GM18951 (cell line): ENCODE results near the gene TSFM.

Source experiments
- POLR2A ChIP-seq: IDR thresholded peaks from 4 replicates; pipeline ENCODE4 v1.6.1; 2011; ENCODE audit warnings: mild to moderate bottlenecking; ENCODE audit not compliant: insufficient read length, insufficient read depth; ENCODE audit errors: extremely low read depth
- in situ Hi-C: fragments of 300-500 bp; cut with MboI; formaldehyde crosslinking; loops from one replicate; pipeline ENCODE4 v1.12.0; 2022; ENCODE audit warnings: low sequenced_read_pairs, mixed read lengths, inconsistent platforms; ENCODE audit not compliant: unreplicated experiment

The TSFM gene

GRCh38 chr12:57782608-57783465 is at the start of gene TSFM:
TSS of gene TSFM (plus strand) at chr12:57782787. CDS start at chr12:57782802, 15 bp downstream.
- in situ Hi-C loops = no loop called here
- TF ChIP-seq POLR2A = peak; percentile 88

DNA sequence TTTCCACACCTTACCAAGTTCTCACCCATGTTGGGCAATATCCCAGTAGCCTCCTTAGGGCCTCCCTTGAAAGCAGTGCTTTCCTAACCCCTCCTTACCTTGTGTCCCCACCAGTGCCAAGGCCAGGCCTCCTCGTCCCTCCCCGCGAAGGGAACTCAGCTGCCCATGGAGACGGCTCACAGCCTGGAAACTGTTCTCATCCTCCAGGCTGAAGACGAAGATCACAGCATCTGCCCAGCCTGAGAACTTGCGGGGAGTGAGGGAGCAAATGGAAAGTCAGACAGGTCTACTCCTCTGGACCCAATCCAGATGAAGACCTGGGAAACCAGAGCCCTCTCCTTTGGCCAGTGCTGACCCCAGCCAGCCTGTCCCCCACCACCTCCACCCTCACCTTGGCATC is 48.7 kb upstream of the TSFM start:
- TF ChIP-seq POLR2A = no peak
- in situ Hi-C loops = no loop called here

- no peak for TF ChIP-seq POLR2A
- in situ Hi-C loops = no loop called here
Measured at GRCh38 chr12:57734591-57734990, 48.0 kb upstream of the TSFM start.

DNA sequence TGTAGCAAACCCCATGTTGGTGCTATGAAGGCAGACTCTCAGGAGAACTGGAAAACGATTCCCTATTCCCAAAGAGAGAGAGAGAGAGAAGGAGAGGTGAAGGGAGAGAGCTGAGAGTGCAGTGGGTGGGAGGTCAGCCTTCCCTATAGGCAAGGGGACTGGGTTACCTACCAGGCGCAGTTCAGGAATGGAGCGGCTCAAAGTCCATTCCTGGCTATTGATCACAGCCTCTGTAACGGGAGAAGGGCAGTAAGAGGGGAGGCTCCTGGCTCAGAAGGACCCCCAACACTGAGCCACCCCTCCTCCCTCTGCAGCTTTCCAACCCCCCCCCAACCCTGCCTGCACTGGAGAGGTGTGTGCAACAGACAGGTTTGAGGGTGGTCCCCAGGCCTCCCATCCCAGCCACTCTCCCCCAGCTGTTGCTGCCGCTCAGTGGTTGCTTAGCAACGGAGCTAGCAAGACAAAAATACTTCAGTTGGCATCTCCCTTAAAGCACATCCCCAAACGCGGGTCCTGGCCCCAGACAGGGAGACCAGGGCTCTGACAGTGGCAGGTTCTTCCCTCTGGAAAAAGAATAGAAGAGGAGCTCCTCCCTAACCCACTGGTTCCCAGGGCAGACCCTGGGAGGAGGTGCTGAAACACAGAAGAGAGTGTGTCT is 47.3 kb upstream of the TSFM start:
- in situ Hi-C loops = no loop called here
- TF ChIP-seq POLR2A = no peak

DNA sequence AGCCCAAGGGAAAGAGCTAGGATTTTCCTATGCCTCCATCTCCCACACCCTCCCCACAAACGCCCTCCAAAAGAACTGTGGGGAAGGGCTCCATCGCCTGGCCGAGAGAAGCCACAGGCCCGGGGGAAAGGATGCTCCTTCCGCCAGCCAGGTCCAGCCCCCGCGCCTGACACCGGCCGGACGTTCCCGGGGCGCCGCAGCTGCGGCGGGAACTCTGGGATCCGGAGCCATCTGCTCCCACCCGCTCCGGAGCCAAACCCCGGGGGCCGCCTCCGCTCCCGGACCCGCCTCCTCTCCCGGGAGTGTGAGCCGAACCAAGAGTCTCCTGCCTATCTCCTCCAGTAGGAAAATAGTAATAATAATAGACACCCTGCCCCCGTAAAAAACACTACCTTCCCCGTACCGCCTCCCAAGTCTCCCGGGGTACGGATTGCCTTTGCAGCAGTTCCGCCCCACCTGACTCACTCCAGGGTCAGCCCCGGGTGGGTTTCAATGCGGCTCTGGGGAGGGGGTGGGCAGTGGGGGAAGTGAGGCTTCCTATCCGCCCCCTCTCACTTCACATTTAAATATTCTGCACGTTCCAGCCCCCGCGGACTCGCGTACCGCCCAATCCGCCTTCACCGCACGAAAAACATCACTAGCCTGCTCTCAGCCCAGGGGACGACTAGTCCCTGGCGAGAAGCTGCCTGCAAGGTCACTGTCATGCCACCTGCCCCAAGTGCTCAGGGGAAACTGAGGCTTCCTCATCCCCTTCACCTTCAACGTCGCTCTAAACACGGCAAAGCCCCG is 46.4 kb upstream of the TSFM start:
- in situ Hi-C loops = no loop called here
- TF ChIP-seq POLR2A = no peak

GRCh38 chr12:57736741-57737466 is 45.7 kb upstream of the TSFM start:
- in situ Hi-C loops = no loop called here
- TF ChIP-seq POLR2A = no peak

DNA sequence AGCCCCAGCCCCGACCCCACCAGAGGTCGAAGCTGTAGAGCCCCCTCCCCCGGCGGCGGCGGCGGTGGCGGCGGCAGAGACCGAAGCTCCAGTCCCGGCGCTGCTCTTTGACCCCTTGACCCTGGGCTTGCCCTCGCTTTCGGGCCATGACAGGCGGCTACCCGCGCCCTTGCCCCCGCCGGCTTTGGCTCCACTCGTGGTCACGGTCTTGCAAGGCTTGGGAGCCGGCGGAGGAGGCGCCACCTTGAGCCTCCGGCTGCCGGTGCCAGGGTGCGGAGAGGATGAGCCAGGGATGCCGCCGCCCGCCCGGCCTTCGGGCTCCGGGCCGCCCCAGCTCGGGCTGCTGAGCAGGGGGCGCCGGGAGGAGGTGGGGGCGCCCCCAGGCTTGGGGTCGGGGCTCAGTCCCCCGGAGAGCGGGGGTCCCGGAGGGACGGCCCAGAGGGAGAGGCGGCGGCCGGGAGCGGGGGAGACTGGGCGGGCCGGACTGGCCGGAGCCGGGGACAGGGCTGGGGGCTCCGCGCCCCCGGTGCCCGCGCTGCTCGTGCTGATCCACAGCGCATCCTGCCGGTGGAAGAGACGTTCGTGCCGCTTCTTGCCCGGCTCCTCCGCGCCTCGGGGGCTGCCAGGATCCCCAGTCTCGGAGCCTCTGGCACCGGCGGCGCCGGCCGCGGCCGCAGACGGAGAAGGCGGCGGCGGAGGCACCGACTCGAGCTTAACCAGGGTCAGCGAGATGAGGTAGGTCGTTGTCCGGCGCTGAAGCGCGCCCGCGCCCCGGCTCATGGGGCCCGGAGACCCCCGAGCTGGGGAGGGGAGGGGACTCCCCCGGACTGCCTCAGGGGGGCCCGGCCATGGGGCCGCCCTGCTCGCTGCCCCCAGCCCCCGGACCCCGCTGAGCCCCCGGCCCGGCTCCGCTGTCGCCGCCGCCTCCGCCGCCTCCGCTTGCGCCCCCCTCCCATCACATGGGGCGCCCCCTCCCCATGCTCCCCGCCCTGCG is 44.8 kb upstream of the TSFM start:
- in situ Hi-C loops = no loop called here
- no peak for TF ChIP-seq POLR2A

- in situ Hi-C loops = no loop called here
- no peak for TF ChIP-seq POLR2A
Measured at GRCh38 chr12:57738661-57739237, 43.8 kb upstream of the TSFM start, which contains the start of gene AGAP2. TSS of gene AGAP2 (minus strand) at chr12:57738742. CDS start at chr12:57738246, 496 bp downstream.

- in situ Hi-C loops = no loop called here
- TF ChIP-seq POLR2A = no peak
Measured at GRCh38 chr12:57739387-57739786, 43.2 kb upstream of the TSFM start.

- TF ChIP-seq POLR2A = no peak
- in situ Hi-C loops = no loop called here
Measured at GRCh38 chr12:57739914-57740538, 42.6 kb upstream of the TSFM start.
